Mucosa of descending colon (tissue), 3 donors: Measurements from ENCODE around the gene KLHDC10. TPM values are rescaled to one million over a fixed set of nuclear protein-coding genes. Genes with fewer than 3 reads are reported as not detected.
A peak's percentile ranks its signal among the peaks of the same experiment; 100 is the strongest.
"Not testable (repeated sequence)": the region's sequence is repeated elsewhere in the genome, so short reads cannot be mapped to it uniquely, and the experiment has no call there.

ENCODE experiments used
- ATAC-seq: fragments of 200-7000 bp; cut with Tn5 transposase; one replicate; pipeline ENCODE4 v1.9.1; 2020; ENCODE audit warnings: mild to moderate bottlenecking, moderate library complexity
- DNase-seq, 3 donors: peaks; one replicate each; pipeline ENCODE4 v3.0.0-alpha.2; 2020
- H3K36me3 ChIP-seq: fragments of 200-600 bp; one replicate; pipeline ENCODE4 v1.8.0; 2021; ENCODE audit warnings: low read depth, mild to moderate bottlenecking
- H3K4me1 ChIP-seq: fragments of 200-600 bp; one replicate; pipeline ENCODE4 v1.8.0; 2021; ENCODE audit warnings: low read depth, mild to moderate bottlenecking
- H3K4me3 ChIP-seq: fragments of 200-600 bp; one replicate; pipeline ENCODE4 v1.8.0; 2021; ENCODE audit warnings: mild to moderate bottlenecking
- H3K9me3 ChIP-seq: fragments of 200-600 bp; one replicate; pipeline ENCODE4 v1.8.0; 2021; ENCODE audit warnings: mild to moderate bottlenecking
- intact Hi-C, 2 donors: fragments of 100-400 bp; cut with DNase I in 1 of 2; cut with micrococcal nuclease in 1 of 2; formaldehyde crosslinking; loops; one replicate each; pipeline versions ENCODE4 v1.11.0 to v1.11.1; 2022; cut with DNase I, micrococcal nuclease
- total RNA-seq, 3 donors: library from RNA; stranded (reverse); fragmentation: NEBNext Ultra II Directional in 2 of 3; extraction: Animal tissue kit (Norgen Biotek cat#: 25700) in 2 of 3; gene quantifications; one replicate each; pipeline versions ENCODE4 v1.2.1 to v1.2.4, GENCODE V29; 2021 to 2023
- TF ChIP-seq, protein P1 (sequence below): fragments of 200-600 bp; IDR thresholded peaks from one replicate; pipeline ENCODE4 v1.8.0; 2022; ENCODE audit warnings: antibody characterized with exemption, mild to moderate bottlenecking
- donor health status: DM: no; HTN: no; CAD: no; lungs with moderate emphysema.
- donor health status: DM: no; HTN: no; CAD: no.
- donor health status: DM: no; HTN: yes; CAD: no.

Gene KLHDC10
- total RNA-seq, 3 donors from 2014 or later, result 30.1 to 36.2 (median 34.1) TPM

DNA sequence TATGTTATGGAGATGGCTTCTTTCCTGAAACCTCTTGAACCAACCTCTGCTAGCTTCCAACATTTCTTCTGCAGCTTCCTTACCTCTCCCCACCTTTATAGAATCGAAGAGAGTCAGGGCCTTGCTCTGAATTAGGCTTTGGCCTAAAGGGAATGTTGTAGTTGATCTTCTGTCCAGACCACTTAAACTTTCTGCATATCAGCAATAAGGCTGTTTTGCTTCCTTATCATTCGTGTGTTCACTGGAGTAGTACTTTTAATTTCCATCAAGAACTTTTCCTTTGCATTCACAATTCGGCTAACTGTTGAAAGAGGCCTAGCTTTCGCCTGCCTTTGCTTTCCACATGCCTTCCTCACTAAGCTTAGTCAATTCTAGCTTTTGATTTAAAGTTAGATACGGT lies 48.0 kb downstream of the KLHDC10 start:
- ATAC-seq, result no peak

GRCh38 chr7:130118801-130119200 lies 48.5 kb downstream of the KLHDC10 start:
- ATAC-seq (no peak), DNase-seq (no peak)
- H3K4me3 ChIP-seq, result no peak overlapping the region
- no peaks in the 10 kb centered on the region for H3K36me3 ChIP-seq
- intact Hi-C loops, result no loop called here
- H3K4me1 ChIP-seq, result peaks cover 6% of the 10 kb centered on the region
- no peaks in the 10 kb centered on the region for H3K9me3 ChIP-seq
- TF ChIP-seq, protein P1, sequence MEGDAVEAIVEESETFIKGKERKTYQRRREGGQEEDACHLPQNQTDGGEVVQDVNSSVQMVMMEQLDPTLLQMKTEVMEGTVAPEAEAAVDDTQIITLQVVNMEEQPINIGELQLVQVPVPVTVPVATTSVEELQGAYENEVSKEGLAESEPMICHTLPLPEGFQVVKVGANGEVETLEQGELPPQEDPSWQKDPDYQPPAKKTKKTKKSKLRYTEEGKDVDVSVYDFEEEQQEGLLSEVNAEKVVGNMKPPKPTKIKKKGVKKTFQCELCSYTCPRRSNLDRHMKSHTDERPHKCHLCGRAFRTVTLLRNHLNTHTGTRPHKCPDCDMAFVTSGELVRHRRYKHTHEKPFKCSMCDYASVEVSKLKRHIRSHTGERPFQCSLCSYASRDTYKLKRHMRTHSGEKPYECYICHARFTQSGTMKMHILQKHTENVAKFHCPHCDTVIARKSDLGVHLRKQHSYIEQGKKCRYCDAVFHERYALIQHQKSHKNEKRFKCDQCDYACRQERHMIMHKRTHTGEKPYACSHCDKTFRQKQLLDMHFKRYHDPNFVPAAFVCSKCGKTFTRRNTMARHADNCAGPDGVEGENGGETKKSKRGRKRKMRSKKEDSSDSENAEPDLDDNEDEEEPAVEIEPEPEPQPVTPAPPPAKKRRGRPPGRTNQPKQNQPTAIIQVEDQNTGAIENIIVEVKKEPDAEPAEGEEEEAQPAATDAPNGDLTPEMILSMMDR, result no peak

More for the DNA sequence above, 48.0 kb downstream of the KLHDC10 start:
- peaks cover 12% of the 10 kb centered on the region for H3K4me1 ChIP-seq
- H3K4me3 ChIP-seq, result no peak overlapping the region
- H3K36me3 ChIP-seq, result no peaks in the 10 kb centered on the region
- intact Hi-C loops, result no loop called here
- no peak for DNase-seq
- H3K9me3 ChIP-seq, result no peaks in the 10 kb centered on the region
- TF ChIP-seq, protein P1, result no peak

GRCh38 chr7:130123501-130123900 lies 53.2 kb downstream of the KLHDC10 start:
- DNase-seq (no peak), ATAC-seq (no peak)
- intact Hi-C loops, result no loop called here
- H3K9me3 ChIP-seq, result no peaks in the 10 kb centered on the region
- peaks cover 12% of the 10 kb centered on the region for H3K4me1 ChIP-seq
- no peak overlapping the region for H3K4me3 ChIP-seq
- TF ChIP-seq, protein P1, result no peak
- H3K36me3 ChIP-seq, result no peaks in the 10 kb centered on the region

DNA sequence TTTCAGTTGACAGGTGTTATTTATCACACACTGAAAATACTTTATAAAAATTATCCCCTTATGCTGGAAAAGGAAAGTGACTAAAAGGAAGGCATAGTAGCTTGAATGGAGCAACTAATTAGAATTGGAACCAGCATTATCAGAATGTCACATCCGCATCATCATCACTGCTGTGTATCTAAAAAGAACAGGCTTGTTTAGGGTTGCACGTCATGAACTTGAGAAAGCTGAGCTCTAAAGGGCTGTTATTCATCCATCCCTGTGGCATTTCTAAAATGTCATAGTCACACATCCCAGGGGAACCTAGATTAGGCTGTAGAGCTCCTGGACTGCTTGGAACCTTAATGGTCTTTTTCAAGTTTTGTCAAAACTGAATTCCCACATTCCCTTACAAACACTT lies 54.4 kb downstream of the KLHDC10 start:
- ATAC-seq (no peak), DNase-seq (no peak)
- TF ChIP-seq, protein P1, result no peak
- Histone ChIP-seq H3K36me3 (peaks cover 5% of the 10 kb centered on the region), H3K4me3 (no peak overlapping the region), H3K9me3 (no peaks in the 10 kb centered on the region), H3K4me1 (peaks cover 12% of the 10 kb centered on the region)
- intact Hi-C loops, result no loop called here

DNA sequence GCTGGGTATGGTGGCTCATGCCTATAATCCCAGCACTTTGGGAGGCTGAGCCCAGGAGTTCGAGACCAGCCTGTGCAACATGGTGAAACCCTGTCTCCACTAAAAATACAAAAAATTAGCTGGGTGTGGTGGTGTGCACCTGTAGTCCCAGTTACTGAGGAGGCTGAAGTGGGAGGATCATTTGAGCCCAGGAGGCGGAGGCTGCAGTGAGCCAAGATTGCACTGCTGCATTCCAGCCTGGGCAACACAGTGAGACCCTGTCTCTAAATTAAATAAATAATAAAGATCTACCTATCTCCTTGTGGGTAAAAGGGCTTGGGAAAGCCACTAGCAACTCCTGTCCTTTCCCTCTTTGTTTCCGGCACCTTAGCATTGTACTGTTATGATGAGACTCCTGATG lies 56.5 kb downstream of the KLHDC10 start:
- H3K36me3 ChIP-seq, DNase-seq, H3K4me3 ChIP-seq, H3K9me3 ChIP-seq, intact Hi-C loops: not testable (repeated sequence)
- H3K4me1 ChIP-seq, result peaks cover 12% of the 10 kb centered on the region
- peak; percentile 28 for ATAC-seq

GRCh38 chr7:130127404-130127803 lies 57.1 kb downstream of the KLHDC10 start:
- H3K4me3 ChIP-seq, result no peak overlapping the region

More at GRCh38 chr7:130127404-130127803, 57.1 kb downstream of the KLHDC10 start:
- ATAC-seq, result no peak
- DNase-seq, result no peak
- peaks cover 12% of the 10 kb centered on the region for H3K4me1 ChIP-seq
- H3K9me3 ChIP-seq, result no peaks in the 10 kb centered on the region
- intact Hi-C loops, result no loop called here
- TF ChIP-seq, protein P1, result no peak
- peaks cover 5% of the 10 kb centered on the region for H3K36me3 ChIP-seq
